Measurements from ENCODE around the gene INPP4A. TPM values are rescaled to one million over a fixed set of nuclear protein-coding genes. Genes with fewer than 3 reads are reported as not detected.
"Not testable (repeated sequence)": the region's sequence is repeated elsewhere in the genome, so short reads cannot be mapped to it uniquely, and the experiment has no call there.

INPP4A gene
- total RNA-seq, 1 donor from 2014 or later, result 73.0 TPM

DNA sequence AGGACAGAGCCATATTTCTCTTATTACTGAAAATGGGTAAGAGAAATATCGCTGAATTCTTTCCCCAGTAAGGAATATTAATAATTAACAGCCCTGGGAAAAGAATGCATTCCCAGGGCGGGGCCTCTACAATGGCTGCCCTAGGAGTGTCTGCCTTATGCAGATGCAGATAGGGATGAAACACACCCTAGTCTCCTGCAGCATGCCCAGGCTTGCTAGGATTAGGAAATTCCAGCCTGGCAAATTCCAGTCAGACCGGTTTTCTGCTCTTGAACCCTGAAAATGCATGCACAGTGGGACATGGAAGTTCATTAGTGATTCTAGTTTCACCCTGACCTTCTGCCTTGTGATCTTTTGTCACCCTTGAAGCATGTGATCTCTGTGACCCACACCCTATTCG lies 9.0 kb upstream of the INPP4A start:
- not testable (repeated sequence) for DNase-seq (ENCODE audit: low spot score in 2 of 2); FAIRE-seq

DNA sequence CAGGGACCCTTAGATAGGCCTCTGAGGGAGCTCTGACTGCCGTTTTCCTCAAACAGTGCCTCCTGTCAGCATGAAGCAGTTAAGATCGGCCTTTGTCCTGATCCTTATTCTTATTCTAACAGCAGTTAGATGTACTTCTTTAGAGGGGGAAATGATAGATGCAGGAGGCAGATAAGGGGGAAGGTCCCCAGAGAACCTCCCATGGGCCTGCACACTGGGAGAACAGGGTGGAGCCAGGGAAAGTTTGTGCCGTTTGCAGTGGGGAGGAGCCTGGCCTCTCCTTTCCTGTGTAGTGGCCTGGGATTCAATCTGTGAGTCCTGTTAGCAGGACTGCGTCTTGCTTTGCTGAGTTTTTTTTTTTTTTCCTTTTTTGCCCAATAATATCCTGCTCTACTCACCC lies 7.9 kb upstream of the INPP4A start:
- FAIRE-seq (no peak), DNase-seq (ENCODE audit: low spot score in 2 of 2) (no peak)

DNA sequence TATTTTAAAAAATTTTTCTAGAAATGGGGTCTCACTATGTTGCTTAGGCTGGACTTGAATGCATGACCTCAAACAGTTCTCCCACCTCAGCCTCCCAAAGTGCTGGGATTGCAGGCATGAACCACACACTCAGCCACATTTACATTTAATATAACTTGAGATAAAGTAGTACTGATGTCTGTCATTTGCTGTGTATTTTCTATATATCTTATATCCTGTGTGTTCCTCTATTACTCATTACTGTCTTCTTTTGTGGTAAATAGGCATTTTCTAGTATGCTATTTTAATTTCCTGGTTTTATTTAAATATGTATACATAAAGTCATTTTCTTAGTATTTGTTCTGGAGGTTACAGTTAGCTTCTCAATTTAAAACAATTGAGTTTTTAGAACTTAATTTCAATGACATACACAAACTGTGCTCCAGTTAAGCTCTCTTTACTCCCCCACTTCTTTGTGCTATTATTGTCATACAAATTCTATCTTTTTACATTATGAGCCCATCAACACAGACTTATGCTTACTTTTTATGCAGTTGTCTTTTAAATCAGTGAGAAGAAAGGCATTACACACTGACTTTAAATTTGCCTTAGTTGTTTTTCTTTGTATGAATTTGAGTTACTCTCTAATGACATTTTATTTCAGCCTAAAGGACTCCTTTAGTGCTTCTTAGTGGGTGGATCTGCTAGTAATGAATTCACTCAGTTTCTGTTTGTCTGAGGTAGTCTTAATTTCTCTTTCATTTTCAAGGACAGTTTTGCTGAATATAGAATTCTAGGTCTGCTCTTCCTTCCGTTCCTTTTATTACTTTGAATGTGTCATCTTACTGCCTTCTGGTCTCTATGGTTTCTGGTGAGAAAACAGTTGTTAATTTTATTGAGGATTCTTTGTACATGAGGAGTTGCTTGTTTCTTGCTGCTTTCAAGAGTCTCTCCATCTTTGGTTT lies 6.2 kb upstream of the INPP4A start:
- FAIRE-seq, result no peak
- no peak for DNase-seq (ENCODE audit: low spot score in 2 of 2)

DNA sequence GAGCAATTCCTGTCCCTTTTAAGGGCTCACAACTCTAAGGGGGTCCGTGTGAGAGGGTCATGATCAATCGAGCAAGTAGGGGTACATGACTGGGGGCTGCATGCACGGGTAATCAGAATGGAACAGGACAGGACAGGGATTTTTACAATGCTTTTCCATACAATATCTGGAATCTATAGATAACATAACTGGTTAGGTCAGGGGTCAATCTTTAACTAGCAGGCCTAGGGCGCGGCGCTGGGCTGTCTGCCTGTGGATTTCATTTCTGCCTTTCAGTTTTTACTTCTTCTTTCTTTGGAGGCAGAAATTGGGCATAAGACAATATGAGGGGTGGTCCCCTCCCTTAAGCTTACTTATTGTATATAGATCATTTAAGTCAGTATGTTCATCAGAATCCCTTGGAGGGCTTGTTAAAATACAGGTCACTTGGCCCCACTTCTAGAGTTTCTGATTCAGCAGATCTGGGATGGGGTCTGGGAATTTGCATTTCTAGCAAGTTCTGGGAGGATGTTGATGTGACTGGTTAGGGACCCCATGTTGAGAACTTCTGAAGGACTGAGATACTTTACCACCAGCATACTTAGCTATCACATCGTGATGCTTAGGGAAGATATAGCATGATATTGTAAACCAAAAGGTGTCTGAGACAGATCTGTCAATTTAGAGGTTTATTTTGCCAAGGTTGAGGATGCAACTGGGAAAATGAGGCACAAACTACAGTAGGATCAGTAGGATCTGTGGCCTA lies 2.8 kb upstream of the INPP4A start:
- DNase-seq (ENCODE audit: low spot score in 2 of 2) (no peak), FAIRE-seq (no peak)

DNA sequence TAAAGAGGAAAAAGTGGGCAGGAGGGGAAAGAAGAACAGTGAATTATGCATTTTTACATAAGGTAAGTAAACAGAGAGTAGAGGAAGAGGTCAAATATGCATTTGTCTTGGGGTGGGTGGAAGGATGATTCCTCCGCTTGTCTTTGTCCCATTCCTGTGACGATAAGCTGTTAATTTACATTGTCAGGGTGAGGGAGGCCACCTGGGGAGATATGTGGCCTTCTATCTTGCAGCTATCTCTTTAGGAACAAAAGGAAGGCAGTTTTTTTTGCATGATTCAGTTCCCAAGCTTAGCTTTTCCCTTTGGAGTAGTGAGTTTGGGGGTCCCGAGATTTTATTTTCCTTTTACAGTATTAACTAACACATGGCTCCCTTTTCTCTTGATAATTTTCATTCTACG lies 2.2 kb upstream of the INPP4A start:
- no peak for FAIRE-seq
- DNase-seq (ENCODE audit: low spot score in 2 of 2), result no peak

DNA sequence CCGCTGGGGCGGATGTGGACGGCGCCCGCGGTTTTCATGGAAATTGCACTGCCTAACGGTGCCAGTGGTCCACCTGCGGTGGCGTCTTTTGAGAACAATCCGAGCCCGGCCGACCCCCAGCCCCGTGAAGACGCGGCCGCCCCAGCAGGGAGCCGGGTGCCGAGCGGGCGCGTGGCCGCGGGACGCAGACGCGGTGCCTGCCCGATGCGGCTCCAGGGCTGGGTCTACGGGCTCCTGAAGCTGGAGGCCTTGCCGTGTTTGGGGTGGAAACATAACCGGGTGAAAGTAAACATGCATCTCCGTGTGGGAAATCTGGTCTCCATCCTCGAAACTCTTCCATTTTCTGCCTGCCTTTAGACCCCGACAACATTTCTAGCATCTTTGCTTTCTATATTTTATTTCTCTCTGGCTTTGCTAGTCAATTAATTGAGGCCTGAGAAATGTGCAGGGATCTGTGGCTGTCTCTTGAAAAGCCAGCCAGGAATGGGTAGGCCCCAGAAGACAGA lies 572 bp downstream of the INPP4A start:
- DNase-seq (ENCODE audit: low spot score in 2 of 2) (peak in 1 of 2 donors; percentile 52), FAIRE-seq (no peak)

DNA sequence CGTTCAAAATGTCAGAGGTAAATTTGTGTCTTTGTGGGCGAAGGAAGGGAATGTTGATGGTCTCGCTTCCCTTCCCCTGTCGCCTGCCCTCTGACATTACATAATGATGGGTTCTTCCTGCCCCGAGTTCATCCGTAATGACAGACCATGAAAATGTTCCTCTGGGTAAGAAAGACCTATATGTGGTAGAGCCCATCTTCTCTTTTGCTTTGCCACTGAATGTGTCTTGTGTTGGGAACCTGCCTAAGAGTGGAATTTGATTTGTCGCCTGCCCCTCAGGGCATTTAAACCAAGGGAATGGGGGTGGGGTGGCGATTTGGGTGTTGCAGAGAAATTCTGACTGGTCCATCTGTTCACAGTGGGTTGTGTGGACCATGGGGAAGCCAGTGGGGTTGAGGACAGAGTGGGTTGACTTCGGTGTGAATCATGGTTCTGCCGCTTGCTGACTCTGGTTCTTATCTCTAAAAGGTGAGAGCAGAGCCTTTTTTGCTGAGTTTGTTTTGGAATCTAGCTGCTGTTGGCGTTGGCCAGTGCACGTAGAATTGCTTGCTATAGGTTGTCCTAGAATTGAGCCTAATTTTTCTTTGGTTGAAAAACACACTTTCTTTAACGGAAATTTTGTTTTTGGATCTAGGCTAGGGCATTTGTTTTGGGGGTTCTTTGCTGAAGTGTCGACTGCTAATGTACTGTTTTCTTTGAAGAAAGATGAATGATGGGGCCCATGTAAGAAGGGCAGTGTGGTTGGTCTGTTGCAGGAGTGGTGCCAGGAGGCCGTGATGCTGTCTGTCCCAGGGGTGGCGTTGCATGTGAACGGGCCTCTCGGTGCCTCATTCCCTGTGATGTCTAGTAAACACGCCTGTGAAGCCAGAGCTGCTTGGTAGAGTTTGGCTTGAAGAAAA lies 1.3 kb downstream of the INPP4A start:
- DNase-seq (ENCODE audit: low spot score in 2 of 2) (no peak), FAIRE-seq (no peak)

DNA sequence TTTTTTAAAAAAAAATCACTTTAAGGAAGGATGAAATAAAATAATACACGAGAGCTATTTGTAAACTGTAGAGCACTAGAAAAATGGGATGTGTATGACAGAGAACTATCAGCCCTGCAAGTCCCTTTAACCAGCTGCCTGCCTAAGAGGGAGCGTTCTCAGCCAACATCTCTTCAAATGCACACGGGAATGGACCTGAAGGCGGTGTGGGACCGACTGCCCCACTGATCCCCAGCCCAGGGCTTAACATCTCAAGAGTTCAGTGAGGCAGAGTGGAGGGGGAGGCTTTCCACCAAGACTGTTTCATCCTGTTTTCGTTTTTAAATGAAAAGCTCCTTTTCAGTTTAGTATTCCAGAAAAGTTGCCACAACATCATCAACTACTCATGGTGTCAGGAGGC lies 2.2 kb downstream of the INPP4A start:
- DNase-seq (ENCODE audit: low spot score in 2 of 2) (no peak), FAIRE-seq (no peak)

DNA sequence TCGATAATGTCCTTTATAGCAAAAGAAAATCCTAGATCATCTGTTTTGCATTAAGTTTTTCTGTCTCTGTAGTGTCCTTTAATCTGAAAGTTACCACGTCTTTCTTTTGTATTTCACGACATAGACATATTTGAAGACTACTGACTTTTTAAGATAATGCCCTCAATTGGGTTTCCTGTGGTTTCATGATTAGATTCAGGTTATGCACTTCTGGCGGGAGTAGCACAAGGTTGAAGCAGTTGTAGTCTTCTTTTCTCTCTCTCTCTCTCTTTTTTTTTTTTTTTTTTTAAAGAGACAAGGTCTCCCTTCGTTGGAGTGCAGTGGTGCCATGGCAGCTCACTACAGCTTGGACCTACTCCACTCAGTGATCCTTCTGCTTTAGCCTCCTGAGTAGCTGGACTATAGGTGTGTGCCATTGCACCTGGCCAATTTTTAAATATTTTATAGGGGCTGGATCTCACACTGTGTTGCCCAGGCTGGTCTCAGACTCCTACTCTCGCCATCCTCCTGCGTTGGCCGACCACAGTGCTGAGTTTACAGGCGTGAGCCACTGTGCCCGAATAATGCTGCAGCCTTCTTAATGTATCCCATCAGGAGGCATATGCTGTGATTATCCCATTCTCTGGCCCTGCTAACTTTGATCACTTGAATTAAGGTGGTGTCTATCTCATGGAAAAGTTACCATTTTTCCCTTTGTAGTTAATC lies 3.9 kb downstream of the INPP4A start:
- DNase-seq (ENCODE audit: low spot score in 2 of 2) (no peak), FAIRE-seq (no peak)

DNA sequence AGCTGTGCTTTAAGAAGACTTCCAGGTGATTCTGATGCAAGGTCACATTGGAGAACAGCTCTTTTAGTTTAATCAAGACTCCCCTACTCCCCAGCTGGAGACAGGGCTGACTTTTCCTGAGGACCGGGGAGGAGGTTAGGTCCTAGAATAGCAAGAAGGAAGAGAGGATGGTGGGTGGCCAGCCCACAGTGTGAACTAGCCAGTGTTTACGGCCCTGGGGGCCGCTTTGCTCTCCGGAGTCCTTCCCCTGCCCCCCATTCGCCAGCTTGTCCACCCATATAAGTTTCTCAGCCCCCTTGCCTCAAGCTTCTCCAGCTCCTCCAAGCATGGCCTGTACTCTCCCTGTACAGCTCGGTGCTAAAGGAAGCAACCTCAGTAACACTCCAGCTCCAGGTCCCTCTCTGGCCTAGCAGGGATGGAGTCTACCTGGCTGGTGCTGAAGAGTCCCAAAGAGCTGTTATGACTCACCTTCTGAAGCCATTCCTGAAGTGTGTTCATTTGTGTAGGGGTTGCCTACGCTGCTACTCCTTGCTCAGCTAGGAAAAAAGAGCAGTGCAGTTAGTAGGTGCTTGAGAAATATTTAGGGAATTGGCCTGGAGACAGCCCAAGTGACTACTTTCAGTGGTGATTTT lies 7.9 kb downstream of the INPP4A start:
- DNase-seq (ENCODE audit: low spot score in 2 of 2) (no peak), FAIRE-seq (no peak)

DNA sequence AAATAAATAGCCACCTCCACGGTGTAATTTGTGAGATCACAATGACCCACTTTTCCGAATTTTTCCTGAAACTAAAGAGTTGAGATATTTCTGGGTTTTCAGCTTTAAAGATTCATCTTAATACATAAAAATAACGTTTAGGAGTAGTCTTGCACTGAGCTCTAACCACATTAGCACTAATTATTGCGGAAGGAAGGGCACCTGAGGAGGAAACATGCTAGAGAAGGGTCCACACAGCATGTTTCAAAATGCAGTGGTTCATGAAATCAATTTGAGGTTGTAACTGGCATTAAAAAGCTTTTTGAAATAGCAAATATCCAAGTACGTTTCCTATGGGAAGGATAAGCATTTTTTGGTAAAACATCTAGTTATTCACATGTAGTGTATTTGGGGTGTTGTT lies 8.4 kb downstream of the INPP4A start:
- DNase-seq (ENCODE audit: low spot score in 2 of 2), result no peak
- FAIRE-seq, result no peak

DNA sequence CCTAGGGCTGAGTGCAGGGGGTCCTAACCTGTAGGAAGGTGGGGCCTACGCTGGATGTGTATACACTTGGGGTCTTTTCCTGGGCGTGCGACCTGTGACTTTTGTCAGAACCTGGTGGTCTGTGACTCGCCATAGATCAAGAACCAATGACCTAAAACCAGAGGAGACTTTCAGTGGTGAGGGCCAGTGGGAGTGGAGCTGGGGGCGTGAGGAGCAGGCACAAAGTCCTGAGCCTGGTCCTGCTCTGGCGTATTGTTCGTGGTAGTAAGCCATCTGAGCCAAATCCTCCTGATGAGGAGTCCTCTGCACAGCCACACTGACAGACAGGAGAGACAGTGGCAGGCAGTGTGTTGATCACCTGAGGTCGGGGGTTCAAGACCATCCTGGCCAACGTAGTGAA lies 8.9 kb downstream of the INPP4A start:
- FAIRE-seq (no peak), DNase-seq (ENCODE audit: low spot score in 2 of 2) (no peak)

DNA sequence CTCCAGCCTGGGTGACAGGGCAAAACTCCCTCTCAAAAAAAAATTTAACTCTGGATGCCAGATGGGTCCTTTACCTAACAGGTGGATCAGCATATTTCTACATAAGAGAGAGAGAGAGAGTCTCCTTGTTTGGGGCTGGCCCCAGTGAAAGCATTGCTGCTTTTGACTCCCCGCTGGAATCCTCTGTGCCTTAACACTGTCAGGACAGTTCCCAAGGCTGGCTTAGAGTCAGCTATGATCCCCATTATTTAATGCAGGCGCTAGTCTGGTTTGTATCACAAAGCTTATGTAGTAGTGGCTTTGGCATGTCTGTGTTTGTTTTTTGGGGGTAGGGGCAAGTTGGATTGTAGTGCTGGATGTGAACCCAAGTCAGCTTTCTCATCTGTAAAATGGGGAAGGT lies 9.4 kb downstream of the INPP4A start:
- FAIRE-seq (no peak), DNase-seq (ENCODE audit: low spot score in 2 of 2) (no peak)

DNA sequence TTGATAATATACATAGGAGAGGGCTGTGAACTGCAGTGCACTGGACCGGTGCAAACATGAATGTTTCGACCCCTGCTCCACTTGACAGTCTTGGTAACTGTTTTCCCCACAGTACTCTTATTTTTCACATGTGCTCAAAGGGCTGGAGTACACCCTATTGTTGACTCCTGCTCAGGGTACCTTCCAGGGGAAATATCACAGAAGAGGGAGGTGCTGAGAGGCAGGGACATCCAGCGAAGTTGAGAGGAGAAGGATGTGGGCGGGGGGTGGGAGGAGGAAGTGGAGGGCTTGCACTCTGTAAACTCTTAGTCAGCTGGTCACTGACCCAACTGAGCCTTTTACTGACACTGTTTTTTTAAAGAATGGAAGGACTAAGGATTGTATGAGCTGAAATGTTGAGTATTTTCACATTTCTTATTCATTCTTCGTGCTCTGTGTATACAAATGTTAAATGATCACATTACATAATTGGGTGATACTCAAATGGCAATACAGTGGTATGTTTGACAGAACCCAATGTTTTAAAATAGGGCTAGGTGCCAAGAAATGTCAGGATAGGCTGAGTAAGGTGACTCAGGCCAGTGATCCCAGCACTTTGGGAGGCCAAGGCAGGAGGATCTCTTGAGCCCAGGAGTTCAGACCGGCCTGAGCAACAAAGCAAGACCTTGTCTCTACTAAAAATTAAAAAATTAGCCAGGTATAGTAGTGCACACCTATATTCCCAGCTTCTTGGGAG lies 10.0 kb downstream of the INPP4A start:
- DNase-seq (ENCODE audit: low spot score in 2 of 2) (peak in 1 of 2 donors; percentile 52), FAIRE-seq (no peak)

DNA sequence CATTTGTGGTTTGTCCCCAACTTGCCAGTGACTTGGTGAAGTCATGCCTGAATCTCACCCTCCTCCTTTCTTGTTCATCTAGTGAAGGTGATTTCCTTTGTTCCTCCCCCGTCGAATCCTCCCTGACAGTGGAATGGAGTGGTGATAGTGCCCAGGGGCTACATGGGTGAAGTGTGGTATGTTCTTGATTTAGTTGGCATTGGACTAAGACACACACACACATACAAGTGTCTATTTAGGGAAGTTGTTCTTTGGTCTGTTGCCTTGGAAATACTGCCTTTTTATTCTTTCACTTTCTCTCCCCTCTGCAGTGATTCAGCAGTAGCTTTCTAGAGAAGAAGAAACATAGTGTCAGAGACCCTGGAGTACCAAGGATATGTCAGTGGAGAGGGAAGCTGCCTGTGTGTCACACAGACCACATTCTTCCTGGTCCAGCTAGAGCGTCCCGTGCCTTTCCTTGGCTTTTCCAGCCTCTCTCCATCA lies 10.9 kb downstream of the INPP4A start:
- DNase-seq (ENCODE audit: low spot score in 2 of 2), result no peak
- no peak for FAIRE-seq

DNA sequence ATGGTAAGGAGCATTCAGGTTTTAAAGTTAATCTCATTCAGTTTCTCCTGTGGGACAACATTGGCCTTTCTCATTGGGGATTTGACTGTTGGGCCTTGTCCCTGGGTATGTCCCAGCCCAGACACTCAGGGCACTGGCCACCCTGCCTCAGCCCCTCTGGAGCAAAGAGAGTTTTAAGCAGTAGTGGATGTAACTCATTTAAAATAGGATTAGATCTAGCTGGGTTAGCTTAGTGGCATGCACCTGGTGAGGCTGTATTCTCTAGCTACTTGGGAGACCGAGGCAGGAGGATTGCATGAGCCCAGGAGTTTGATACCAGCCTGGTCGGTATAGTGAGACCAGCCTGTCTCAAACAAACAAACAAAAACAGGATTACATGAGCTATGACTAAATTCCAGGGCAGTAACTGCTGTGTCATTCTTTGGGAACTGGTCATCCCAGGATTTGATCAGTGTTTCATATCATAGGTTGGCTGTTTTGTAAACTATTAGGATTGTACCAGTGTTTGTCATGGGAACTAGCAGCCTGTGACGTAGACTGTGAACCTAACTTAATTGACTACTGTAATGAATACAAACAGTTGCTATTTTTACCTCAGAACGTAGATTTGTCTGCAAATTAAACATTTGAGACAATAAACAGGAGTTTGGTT lies 12.5 kb downstream of the INPP4A start:
- DNase-seq (ENCODE audit: low spot score in 2 of 2), result no peak
- FAIRE-seq, result no peak

DNA sequence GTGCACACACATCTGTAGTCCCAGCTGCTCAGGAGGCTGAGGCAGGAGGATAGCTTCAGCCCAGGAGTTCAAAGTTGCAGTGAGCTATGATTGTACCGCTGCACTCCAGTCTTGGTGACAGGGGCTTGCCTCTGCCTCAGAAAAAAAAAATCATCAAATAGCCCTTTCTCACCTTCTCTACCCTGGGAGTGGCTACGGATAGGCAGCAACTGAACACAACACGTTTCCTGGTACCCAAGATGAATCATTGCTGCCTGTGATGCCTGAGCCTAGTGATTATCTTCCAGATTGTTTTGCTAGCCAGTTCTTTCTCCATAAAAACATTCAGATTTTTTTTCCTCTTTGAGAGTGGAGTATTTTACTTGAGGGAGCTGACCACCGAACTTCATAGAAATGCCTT lies 13.5 kb downstream of the INPP4A start:
- no peak for FAIRE-seq
- no peak for DNase-seq (ENCODE audit: low spot score in 2 of 2)

Data from frontal cortex (tissue), 4 donors.